HG03280 (cell line): ENCODE results near the gene KRTAP10-12.
"Not testable (repeated sequence)": the region's sequence is repeated elsewhere in the genome, so short reads cannot be mapped to it uniquely, and the experiment has no call there.

Source experiments
- ATAC-seq: cut with Tn5 transposase; IDR thresholded peaks from one replicate; pipeline ENCODE4 v1.9.1; 2021; ENCODE audit warnings: mild to moderate bottlenecking, moderate library complexity; ENCODE audit not compliant: unreplicated experiment

Gene KRTAP10-12, protein sequence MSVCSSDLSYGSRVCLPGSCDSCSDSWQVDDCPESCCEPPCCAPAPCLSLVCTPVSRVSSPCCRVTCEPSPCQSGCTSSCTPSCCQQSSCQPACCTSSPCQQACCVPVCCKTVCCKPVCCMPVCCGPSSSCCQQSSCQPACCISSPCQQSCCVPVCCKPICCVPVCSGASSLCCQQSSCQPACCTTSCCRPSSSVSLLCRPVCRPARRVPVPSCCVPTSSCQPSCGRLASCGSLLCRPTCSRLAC

DNA sequence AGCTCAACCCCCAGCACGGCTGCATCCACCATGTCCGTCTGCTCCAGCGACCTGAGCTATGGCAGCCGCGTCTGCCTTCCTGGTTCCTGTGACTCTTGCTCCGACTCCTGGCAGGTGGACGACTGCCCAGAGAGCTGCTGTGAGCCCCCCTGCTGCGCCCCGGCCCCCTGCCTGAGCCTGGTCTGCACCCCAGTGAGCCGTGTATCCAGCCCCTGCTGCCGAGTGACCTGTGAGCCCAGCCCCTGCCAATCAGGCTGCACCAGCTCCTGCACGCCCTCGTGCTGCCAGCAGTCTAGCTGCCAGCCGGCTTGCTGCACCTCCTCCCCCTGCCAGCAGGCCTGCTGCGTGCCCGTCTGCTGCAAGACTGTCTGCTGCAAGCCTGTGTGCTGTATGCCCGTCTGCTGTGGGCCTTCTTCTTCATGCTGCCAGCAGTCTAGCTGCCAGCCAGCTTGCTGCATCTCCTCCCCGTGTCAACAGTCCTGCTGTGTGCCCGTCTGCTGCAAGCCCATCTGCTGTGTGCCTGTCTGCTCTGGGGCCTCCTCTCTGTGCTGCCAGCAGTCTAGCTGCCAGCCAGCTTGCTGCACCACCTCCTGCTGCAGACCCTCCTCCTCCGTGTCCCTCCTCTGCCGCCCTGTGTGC lies at the start of gene KRTAP10-12:
Gene KRTAP10-12, plus strand, starts transcription at position 1 of the 639 bp plus-strand sequence. Its CDS starts 30 bp downstream, at position 31.
- ATAC-seq, result not testable (repeated sequence)

DNA sequence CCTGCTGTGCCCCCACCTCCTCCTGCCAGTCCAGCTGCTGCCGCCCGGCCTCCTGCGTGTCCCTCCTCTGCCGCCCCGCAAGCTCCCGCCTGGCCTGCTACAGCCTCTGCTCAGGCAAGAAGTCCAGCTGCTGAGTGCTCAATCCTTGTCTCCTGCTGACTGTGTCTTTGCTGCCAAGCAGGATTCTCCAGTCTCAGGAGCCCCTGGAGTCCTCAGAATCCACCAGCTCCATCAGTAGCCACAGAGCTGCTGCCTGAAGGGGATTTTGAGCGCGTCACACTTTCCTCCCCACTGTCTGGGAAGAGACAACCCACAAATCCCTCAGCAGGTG lies 49.8 kb upstream of the KRTAP10-12 start:
- ATAC-seq, result no peak

DNA sequence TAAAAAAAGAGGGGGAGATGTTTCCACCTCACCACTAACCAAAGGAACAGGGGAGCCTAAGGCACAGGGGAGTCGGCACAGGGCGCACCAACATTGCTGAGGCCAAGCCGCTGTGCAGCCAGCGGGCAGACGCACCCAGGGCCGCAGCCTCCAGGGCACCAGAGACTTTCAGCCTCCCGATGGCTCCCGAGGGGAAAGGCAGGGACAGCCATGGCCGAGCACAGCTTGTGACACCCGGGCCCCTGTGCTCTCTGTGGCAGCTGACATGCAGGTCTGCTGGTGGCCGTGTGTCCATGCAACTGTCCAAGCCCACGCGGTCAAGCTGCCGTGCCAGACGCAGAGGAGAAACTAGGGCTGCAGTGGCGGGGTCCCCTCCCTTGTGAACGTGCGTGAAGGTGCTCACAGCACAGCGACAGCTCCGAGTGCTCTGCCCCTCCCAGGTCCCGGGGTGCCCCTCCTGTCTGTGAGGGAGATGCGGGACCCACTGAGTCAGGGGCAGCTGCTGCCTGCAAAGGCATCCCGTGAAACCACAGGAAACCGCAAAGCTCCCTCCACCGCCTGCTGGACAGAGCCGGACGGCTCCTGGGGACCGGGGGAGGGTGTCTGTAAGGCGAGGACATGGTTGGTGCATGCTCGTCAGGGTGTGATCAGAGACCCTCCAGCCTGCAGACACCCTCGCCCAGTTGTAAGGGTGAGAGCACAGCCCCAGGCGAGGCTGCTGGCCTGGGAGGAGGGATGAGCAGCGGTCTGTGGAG lies 48.2 kb upstream of the KRTAP10-12 start:
- no peak for ATAC-seq

DNA sequence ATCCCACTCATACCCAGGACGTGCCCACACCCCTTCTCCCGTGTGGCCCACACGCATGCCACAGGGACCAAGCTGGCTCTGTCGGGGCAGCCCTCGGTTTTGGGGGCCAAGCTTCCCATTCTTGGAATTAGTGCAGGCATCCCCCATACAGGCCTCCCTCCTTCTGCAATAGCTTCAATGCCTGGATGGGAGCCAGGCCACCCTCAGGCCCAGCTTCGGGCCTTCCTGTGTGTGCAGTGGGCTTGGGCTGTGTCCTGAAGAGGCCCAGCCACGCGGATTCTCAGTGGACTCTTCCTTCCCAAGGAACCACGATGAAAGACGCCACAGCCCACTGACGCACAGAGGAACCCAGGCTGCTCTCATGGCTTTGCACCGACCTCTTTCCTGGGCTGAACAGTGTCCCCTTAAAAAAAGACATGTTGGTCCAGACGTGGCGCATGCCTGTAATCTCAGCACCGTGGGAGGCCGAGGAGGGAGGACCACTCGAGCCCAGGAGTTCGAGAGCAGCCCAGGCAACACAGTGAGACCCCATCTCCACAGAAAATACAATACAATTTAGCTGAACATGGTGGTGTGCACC lies 47.4 kb upstream of the KRTAP10-12 start:
- no peak for ATAC-seq

DNA sequence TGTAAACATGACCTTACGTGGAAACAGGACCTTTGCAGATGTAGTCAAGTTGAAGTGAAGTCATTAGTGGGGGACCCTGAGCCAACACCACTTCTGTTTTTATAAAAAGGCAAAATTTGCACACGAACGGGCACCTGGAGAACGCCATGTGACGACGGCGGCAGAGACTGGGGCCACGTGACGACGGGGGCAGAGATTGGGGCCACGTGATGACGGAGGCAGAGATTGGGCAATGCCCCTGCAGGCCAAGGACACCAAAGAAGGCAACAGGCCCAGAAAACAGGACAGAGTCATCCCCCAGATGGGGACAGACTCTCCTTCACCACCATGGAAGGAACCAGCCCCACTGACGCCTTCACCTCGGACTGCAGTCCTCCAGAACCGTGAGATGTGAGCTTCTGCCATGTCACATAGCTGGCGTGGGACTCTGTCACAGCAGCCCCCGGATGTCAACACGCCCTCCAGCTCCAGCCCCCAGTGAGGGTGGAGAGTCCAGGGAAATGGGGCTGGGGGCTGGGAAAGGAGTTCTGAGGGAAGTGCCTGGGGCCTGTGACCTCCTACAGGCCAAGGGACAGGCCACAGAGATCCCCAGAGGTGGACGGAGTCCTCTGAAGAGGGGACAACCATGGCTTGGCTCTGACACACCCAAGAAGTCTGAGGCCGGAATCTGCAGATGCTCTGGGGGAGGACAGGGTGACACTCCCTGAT lies 46.6 kb upstream of the KRTAP10-12 start:
- no peak for ATAC-seq

DNA sequence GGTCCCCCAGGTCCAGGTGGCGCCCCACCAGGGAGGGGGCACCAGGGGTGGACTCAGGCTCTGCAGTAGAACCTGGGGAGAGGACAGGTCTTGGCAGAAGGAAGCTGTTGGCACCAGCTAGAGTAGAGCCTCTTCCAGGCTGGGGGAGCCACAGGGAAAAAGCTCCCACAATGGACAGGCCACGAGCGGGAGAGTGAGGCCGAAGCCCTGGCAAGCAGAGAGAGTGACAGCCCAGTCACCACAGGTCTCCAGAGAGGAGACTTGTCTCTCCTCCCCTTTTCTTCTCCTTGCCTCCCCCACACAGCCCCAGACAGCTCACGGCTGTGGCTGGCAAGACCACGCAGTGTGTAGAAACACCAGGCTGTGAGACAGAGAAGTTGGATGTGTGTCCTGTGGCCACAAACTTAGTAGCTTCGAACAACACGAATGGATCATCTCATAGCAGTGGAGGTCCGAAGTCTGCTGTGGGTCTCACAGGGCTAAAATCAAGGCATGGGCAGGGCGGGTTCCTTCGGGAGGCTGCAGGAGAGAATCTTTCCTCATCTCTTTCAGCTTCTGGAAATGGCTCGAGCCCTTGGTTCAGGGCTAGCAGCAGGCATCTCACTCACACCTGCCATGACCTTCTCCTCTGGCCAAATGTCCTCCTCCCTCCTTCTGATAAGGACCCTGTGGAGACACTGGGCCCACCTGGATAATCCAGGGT lies 45.8 kb upstream of the KRTAP10-12 start:
- no peak for ATAC-seq

DNA sequence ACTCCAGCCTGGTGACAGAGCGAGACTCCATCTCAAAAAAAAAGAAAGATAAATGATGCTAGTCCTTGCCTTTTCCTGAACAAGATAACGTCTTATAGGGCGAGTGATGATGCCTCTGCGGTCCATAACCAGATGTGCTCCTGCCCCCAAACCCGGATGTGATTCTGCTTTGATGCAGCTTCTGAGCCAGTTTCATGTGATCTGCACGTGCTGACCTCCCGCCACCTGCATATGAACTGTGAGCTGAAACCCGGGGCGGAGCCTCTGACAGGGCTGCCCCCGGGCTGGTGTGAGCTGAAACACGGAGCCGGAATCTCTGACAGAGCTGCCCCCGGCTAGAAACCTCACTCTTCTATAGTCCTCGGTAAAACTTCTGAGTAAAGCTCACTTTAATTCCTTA lies 43.8 kb upstream of the KRTAP10-12 start:
- no peak for ATAC-seq

DNA sequence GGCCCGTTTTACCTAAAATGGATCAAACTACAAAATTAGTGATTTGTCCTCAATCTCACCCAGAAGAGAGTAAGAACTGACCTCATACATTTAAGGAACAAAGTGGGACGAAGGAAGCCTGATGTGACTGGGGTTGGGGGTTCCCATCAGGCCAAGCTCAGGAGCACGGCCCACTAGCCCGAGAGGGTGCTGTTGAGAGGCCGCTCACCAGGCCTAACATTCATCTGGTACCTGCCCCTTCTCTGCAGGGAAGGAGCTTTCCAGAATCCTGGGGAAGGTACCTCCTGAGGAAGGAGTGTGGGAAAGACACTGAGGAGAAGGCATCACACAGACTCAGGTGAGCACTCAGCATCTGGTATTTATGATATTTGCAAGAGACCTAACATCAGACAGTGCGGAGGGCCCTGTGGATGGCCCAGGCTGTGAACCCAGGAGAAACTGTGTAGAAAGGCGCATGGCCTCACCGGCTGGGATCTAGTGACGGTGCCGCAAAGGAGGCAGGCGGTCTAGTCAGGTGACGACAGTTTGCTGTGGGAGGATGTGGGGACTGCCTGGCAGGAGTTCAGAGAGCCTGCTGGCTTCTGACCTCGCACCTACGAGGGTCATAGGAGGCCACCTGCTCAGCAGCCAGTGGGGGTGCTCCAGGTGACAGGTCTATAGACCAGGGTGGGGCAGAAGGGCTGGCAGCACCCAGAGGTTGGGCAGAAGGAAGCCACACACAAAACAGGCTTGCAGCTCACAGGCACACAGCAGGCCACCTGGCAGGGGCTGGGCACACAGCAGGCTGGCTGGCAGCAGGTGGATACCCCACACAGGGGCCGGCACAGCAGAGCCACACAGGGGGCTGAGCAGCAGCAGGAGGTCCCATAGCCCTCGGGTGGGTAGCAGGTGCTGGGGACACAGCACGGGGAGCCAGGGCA lies 43.1 kb upstream of the KRTAP10-12 start:
- no peak for ATAC-seq

DNA sequence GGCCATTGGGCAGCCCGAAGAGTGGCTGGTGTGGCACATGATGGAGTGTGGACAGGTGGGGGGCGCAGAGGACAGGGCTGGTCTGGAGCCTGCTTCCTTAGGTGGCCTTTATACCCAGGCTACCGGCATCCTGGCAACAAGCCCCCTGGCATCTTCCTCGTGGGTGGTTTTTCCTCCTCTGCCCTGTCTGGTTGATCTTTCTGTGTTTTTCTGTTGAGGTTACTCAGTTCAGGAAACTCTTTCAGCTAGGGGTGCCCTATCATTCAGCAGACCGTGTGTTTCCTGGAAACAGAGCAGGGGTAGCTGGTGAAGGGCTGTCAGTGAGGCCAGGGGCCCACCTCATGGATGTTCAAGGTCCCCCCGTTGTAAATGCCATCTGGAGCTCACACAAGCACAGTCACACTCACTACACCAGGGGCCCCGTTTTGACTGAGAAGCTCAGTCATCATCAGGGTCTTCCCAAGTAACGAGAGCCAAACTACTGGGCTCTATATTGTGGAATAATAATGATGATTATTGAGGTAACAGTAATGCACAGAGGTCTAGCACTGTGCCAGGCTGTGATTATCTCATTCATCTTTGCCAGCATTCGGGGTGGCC lies 42.3 kb upstream of the KRTAP10-12 start, which contains the start of gene KRTAP12-4:
Gene KRTAP12-4, minus strand, starts transcription at position 84 of the 600 bp plus-strand sequence. Its CDS starts 45 bp downstream, at position 39.
- ATAC-seq, result no peak

DNA sequence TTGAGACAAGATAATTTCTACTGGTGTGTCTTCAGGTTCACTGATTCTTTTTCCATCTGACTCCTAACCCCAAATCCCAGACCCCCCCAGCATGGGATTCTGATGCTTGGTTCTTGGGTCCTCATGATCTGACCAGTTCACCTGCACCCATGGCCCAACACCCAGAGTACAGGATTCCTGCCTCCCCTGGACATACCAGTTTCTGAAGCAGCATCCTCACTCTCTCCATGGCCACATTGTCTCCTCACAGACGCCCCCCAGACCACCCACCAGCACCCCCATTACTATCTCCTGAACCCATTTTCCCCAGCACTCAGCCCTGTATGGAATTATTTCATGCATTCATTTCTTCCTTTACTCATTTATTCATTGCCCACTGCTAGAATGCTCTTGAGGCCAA lies 40.1 kb upstream of the KRTAP10-12 start:
- no peak for ATAC-seq

DNA sequence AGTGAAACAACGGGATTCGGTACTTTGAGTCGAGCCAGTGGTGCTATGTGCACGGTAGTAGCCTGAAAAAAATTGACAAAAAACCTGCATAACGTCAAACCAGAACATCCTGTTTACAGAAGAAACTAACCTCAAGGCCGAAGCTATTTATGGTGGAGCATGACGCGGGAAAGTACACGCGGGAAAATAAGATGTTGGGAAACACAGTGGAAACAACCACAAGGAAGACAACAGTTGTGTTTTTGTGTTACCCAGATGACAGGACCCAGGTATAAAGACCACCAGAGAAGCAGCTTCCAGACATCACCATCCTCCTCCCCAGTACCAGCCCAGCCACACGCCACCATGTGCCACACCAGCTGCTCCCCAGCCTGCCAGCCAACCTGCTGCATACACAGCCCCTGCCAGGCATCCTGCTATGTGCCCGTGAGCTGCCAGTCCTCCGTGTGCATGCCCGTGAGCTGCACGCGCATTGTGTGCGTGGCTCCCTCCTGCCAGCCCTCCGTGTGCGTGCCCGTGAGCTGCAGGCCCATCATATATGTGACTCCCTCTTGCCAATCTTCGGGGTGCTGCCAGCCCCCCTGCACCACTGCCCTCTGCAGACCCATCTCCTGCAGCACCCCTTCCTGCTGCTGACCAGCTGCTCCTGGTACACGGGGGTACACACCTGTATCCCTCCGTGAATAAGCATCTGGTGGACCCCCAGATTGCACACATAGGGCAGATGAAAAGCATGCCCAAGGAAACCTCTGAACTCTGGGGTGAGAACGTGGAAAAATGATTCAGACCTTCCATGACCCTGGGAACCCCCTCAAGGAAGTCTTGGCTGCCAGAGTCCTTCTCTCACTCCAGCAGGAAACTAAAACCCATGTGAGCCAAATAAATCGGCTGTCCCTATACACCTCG lies 39.1 kb upstream of the KRTAP10-12 start, which contains the start of gene KRTAP12-3:
Gene KRTAP12-3, plus strand, starts transcription at position 298 of the 906 bp plus-strand sequence. Its CDS starts 48 bp downstream, at position 346.
- no peak for ATAC-seq

DNA sequence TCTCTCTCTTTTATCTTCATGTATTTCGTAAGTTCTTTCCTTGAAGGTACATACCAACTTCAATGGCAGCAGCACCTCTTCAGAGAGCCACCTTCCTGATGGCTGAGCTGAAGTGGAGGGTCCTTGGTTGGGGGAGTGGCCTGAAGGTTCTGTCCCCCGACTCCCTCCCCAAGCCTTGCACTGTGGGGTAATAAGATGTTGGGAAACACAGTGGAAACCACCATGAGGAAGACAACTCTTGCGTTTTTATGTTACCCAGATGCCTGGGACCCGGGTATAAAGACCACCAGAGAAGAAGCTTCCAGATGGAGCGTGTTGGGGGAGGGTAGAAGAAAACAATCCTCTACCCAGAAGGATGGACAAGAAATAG lies 38.4 kb upstream of the KRTAP10-12 start:
- ATAC-seq, result no peak

DNA sequence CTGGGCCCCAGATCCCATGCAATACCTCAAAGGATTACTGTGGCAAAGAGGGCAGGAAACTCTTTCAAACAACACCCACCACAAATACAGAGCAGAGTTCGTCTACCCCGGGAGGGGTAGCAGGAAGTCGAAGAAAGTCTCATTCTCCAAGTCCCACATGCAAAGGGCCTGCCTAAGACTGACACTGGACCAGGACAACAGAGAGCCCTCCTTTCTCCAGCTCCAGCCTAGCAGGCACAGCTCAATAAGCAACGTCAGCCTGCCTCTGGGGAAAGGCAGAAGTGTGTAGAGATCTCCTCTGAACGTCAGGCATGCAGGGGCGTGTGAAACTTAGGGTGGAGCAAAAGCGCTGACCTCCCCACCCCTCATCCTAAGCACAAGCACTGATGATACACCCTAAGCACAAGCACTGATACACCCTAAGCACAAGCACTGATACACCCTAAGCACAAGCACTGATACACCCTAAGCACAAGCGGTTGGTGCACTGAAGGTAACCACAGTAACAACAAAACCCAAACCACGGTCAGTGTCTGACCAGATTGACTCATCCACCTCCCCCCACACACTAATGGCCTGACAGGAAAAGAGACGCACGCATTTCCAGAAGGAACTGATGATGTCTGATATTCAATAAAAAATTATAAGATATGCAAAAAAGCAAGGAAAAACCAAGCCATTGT lies 37.9 kb upstream of the KRTAP10-12 start:
- no peak for ATAC-seq

DNA sequence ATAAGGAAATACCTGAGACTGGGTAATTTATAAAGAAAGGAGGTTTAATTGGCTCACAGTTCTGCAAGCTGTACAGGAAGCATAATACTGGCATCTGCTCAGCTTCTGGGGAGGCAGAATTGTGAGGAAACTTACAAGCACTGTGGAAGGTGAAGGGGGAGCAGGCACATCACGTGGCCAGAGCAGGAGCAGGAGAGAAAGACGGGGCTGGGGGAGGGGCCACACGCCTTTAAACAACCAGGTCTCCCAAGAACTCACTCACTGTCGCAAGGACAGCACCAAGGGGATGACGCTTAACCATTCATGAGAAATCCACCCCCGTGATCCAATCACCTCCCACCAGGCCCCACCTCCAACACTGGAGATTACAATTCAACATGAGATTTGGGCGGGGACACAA lies 35.4 kb upstream of the KRTAP10-12 start:
- ATAC-seq, result not testable (repeated sequence)

DNA sequence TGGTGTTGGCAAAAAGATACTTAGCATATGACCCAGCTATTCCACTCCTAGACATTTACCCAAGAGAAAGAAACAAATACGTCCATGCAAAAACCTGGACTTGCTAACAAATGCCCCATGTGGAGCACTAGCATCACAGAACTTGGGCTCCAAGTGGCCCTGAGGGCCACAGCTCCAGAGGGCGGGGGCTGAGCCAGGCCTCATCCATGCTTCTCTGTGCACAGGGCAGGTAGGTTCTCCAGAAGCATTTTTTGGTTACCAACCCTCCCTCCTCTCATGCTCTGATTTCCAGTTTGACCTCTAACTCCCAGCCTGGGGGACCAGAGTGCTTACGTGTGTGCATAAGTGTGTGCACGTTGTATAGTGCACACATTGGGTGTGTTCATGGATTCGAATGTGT lies 32.3 kb upstream of the KRTAP10-12 start:
- no peak for ATAC-seq

DNA sequence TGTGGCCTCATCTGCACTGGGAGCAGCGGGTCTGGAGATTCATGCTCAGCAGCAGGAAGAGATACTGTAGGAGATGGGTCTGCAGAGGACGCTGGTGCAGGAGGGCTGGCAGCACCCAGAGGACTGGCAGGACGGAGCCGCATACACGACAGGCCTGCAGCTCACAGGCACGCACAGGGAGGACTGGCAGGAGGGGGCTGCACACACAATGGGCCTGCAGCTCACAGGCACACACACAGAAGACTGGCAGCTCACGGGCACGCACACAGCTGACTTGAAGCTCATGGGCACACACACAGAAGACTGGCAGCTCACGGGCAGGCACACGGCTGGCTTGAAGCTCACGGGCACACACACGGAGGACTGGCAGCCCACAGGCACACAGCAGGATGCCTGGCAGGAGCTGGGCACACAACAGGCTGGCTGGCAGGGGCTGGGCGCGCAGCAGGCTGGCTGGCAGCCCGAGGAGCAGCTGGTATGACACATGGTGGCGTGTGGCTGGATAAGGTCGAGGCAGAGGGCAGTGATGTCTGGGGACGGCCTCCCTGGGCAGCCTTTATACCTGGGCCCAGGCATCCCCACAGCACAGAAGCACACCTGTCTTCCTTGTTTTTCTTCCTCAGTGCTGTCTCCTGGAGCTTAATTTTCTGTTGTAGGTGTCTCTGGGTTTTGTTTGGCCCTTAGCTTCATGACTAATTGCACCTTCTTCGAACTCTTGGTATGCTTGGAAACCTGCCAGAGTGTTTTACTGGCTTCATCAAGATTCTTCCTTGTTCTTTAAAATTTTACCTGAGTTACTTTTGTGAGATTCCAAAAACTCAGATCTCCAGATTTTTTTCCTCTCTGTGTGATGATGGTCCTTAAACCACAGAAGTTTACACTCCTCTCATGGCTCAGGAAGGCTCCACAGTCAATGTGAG lies 30.3 kb upstream of the KRTAP10-12 start, which contains the start of gene KRTAP12-2:
Gene KRTAP12-2, minus strand, starts transcription at position 527 of the 920 bp plus-strand sequence. Its CDS starts 41 bp downstream, at position 486.
- no peak for ATAC-seq
